Neural cell (in vitro differentiated cells): ENCODE data around the gene TNF.

ENCODE experiments used
- CTCF ChIP-seq: fragments of 450-650 bp; IDR thresholded peaks from 2 replicates; pipeline ENCODE4 v1.5.1; 2014; ENCODE audit warnings: antibody characterized with exemption, mild to moderate bottlenecking, moderate library complexity; ENCODE audit not compliant: poor library complexity, severe bottlenecking
- EP300 ChIP-seq: fragments of 450-650 bp; conservative IDR thresholded peaks from 2 replicates; pipeline ENCODE4 v1.6.1; 2014; ENCODE audit warnings: antibody characterized with exemption, mild to moderate bottlenecking, moderate library complexity; ENCODE audit not compliant: poor library complexity, severe bottlenecking
- EZH2 ChIP-seq: fragments of 200-600, 300-800 bp; shearing (Covaris generic), sonication (generic); IDR thresholded peaks from 2 replicates; pipeline ENCODE4 v1.6.1; 2014; ENCODE audit warnings: antibody characterized with exemption, low read length, borderline replicate concordance, mild to moderate bottlenecking; ENCODE audit not compliant: insufficient read depth, poor library complexity, severe bottlenecking
- MXI1 ChIP-seq: fragments of 450-650 bp; conservative IDR thresholded peaks from 2 replicates; pipeline ENCODE4 v1.6.1; 2014; ENCODE audit warnings: antibody characterized with exemption, mild to moderate bottlenecking; ENCODE audit not compliant: poor library complexity, severe bottlenecking
- POLR2AphosphoS5 ChIP-seq: IDR thresholded peaks from 2 replicates; pipeline ENCODE4 v1.6.1; 2012
- RAD21 ChIP-seq: fragments of 450-650 bp; conservative IDR thresholded peaks from 2 replicates; pipeline ENCODE4 v1.6.1; 2014; ENCODE audit warnings: antibody characterized with exemption, mild to moderate bottlenecking, moderate library complexity
- REST ChIP-seq: IDR thresholded peaks from 2 replicates; pipeline ENCODE4 v1.6.1; 2012; ENCODE audit warnings: borderline replicate concordance

- TF ChIP-seq POLR2AphosphoS5: no peak
- no peak for TF ChIP-seq CTCF
- no peak for TF ChIP-seq EZH2
- TF ChIP-seq EP300: no peak
- TF ChIP-seq RAD21: no peak
- TF ChIP-seq MXI1: no peak
- TF ChIP-seq REST: no peak
Measured at GRCh38 chr6:31615748-31616147, 40.4 kb downstream of the TNF start.
